GM12891 (cell line): ENCODE results near the gene SUMO3.

Experiments
- POLR2A ChIP-seq: IDR thresholded peaks from 2 replicates; pipeline ENCODE4 v1.6.1; 2011; ENCODE audit warnings: low read depth, low read length, control low read depth
- POLR2AphosphoS5 ChIP-seq: IDR thresholded peaks from 2 replicates; pipeline ENCODE4 v1.6.1; 2011; ENCODE audit warnings: low read depth, low read length, control low read depth
- SPI1 ChIP-seq: IDR thresholded peaks from 2 replicates; pipeline ENCODE4 v1.6.1; 2011; ENCODE audit warnings: low read depth, low read length, control low read depth
- TAF1 ChIP-seq: IDR thresholded peaks from 2 replicates; pipeline ENCODE4 v1.6.1; 2011; ENCODE audit warnings: low read depth, low read length, control low read depth

DNA sequence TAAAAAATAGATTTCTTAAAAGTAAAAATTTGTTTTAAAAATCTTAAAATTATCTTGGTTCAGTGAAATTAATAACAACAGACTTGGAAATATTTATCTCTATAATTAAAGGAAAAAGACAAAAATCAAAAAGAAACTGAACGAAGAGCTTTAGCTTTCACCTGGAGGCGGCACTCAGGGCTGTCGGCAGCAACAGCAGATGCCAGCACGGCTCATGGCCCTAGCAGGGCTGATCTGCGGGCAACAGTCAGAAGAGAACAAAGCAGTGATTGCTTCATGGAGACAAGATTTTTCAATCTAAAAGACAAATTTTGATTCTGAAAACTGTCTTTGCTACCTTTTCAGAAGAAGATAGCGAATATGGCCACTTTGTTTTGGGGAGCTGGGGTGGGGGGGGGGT is 38.9 kb downstream of the SUMO3 start:
- TF ChIP-seq TAF1 (no peak), POLR2AphosphoS5 (no peak), POLR2A (no peak), SPI1 (no peak)
